GM19099 (cell line): ENCODE measurements around the gene RBCK1.

ENCODE experiments used
- POLR2A ChIP-seq: IDR thresholded peaks from 3 replicates; pipeline ENCODE4 v1.6.1; 2011; ENCODE audit warnings: low read depth; ENCODE audit not compliant: insufficient read length; ENCODE audit errors: extremely low read depth

The RBCK1 gene

DNA sequence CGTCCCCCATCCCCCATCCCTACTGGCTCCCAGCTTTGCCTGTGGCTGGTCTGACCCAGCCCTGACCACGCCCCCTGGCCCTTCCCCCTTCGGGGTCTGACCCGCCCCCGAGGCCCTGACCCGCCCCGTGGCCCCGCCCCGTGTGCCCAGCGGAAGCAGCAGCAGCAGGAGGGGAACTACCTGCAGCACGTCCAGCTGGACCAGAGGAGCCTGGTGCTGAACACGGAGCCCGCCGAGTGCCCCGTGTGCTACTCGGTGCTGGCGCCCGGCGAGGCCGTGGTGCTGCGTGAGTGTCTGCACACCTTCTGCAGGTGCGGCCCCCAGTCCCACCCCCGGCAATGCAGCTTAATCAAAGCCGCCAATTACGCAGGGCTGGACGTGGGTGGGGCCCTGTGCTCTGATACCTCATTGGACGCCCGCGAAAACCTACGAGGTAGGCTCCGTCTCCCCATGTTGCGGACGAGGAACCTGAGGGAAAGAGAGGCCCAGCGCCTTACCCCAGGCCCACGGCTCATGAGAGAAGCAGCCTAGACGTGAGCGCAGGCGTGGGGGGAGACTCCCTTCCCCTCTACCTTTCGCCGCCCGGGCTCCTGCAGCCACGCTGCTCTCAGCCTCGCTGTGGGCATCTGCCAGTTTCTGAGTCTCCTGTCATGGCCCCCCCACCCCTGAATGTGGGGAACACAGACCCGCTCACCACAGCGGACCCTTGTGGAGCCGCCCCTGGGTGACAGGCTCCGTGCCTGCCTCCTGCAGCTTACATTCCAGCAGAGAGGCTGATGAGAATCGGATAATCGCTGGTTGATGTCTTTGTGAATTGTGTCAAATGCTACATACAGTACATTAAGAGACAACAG, 12.8 kb downstream of the RBCK1 start:
- TF ChIP-seq POLR2A = no peak

DNA sequence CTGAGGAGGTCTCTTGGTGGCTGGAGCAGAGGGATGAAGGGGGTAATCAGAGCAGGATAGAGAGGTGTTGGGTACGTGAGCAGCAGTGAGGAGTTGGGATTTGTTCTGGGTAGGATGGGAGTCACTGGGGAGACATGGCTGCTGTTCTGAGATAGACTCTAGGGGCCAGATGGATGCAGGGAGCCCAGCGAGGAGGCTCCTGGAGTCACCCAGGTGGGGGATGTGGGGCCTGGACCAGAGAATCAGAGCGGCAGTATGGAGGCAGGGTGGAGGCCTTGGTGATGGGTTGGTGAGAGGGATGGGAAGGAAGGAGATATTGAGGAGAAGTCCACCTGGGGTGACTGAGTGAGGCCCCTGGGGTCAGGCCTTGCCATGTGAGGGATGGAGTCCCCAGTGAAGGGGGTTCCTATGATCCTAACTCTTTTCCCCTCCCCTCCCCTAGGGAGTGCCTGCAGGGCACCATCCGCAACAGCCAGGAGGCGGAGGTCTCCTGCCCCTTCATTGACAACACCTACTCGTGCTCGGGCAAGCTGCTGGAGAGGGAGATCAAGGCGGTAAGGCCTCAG, 13.7 kb downstream of the RBCK1 start:
- TF ChIP-seq POLR2A = no peak

DNA sequence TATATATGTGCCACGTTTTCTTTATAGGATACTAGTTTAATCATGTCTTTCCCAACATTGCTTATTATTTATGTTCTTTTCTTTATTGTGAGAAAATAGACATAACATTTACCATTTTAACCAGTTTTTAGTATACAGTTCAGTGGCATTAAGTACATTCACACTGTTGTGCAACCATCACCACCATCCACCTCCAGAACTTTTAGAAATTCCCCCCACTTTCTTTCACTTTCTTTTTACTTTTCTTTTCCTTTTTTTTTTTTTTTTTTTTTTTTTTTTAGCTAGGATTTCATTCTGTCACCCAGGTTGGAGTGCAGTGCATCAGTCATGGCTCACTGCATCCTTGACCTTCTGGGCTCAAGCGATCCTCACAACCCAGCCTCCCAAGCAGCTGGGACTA, 18.5 kb downstream of the RBCK1 start:
- no peak for TF ChIP-seq POLR2A

DNA sequence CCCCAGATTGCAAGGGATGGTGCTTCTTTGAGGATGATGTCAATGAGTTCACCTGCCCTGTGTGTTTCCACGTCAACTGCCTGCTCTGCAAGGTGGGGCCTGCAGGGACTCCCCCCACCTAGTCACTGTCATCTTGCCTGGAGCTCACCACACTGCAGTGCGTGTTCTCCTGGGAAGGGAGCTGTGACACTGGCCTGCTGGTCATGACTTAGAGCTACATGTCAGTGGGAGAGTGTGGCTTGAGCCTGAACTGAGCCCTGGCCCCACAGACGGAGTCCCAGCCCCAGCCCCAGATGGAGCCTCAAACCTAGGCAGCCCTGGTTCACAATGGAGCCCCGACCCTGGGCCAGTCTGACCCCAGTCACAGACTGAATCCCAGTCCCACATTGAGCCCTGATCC, 19.3 kb downstream of the RBCK1 start:
- TF ChIP-seq POLR2A = no peak

DNA sequence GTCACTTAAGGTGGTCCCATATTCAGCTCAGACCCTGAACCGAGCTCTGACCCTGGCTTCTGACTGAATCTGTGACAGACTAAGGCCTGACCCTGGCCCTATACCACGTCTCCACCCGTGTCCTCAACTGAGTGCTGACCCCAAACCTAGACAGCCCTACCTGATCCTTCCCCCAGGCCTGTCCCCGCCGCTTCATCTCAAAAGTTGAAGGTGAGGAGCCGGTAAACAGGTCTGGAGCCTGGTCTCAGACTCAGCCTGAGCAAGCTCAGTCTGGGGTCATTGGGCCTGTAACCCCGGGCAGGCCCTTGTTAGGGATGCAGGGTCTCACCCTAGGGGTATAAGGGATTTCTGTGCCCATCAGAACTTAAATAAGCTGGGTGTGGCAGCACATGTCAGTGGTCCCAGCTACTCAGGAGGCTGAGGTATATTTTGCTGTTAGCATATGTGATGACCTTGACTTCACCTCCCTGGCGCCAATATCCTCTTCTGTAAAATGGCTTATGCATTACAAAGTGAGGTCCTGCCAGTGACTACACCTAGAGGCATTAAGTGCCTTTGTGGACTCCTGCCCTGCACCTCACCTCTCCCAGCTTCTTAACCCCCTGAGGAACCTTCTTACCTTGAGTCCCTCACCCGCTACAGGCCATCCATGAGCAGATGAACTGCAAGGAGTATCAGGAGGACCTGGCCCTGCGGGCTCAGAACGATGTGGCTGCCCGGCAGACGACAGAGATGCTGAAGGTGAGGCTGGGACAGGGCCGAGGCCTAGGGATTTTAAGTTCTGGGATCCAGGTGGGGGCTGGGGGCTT, 20.0 kb downstream of the RBCK1 start:
- no peak for TF ChIP-seq POLR2A

DNA sequence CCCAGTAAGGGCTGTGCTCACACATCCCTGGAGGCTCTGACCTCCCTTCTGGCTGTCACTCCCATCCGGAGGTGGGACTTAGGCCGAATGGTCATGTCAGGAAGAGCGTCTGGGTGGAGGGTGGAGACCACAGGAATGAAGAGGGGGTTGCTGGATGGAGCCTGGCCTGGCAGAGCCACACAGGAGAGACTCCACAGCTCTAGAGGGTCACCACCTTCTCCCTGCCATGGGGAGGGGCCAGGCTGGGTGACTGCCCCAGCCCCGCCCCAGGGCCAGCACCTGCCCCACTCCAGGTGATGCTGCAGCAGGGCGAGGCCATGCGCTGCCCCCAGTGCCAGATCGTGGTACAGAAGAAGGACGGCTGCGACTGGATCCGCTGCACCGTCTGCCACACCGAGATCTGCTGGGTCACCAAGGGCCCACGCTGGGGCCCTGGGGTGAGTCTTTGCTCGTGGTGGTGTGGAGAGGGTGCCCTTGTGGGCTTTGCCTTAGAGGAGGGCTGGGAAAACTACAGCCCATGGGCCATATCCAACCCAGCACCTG, 20.6 kb downstream of the RBCK1 start:
- no peak for TF ChIP-seq POLR2A

DNA sequence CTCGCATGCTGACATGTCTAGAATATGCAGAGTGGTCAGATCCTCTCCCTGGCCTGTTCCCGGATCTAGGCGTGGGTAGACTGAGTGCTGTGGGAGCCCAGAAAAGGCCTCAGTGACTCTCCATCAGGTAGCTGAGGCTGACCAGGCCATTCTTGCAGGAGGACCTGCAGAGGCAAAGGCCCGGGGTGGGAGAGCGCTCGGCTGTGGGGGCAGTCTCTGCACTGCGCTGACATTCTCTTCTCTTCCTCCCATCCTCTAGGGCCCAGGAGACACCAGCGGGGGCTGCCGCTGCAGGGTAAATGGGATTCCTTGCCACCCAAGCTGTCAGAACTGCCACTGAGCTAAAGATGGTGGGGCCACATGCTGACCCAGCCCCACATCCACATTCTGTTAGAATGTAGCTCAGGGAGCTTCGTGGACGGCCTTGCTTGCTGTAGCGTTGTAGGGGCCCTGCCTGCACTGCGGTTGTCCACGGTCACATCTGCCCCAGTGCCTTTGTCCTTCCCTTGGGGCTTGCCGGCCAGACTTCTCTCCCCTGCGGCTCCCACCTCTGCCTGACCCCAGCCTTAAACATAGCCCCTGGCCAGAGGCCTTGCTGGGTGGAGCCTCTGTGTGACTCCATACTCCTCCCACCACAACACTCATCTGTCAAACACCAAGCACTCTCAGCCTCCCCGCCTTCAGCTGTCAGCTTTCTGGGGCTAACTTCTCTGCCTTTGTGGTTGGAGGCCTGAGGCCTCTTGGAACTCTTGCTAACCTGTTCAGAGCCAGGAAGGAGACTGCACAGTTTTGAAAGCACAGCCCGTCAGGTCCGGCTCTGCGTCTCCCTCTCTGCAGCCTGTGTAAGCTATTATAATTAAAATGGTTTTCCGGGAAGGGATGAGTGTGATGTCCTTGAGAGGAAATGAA, 22.2 kb downstream of the RBCK1 start:
- TF ChIP-seq POLR2A = no peak

DNA sequence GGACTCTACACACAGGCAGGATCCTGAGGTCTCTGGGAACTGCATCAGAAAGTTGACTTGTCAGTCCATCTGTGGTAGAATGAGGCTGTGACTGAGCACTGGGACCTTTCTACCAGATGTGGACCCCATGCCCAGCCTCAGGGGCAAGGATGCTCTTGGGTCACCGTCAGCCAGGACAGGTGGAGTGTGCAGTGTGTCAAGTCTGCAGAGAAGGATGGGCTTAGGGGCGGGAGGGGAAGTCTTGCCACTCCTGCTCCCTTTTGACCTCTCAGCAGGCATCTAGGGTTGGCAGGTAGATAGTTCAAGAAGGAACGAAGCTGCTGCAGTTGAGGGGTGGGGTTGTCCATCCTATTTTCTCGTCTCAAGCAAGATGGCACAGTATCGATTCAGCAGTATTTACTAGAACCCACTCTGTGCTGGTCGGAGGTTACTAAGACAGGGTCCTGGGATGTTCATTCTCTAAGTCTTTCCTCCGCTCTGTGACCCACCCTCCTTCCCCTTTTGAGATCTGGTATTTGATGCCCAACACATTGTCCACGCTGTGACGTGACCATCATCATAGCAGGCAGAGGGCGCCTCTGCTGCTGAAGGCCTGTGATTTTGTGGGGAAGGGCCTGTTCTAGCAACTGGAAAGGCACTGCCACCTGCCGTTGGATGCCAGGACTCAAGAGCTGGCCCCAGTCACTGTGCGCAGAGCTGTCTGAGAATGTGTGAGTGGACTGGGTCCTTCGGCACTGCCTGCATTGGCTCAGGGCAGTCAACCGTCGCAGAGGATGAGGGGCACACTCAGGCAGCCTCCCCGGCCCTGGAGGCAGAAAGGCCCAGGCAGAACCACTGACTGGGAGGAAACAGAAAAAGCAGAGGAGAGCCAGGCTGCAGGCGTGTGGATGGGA, 23.2 kb downstream of the RBCK1 start:
- TF ChIP-seq POLR2A = no peak

DNA sequence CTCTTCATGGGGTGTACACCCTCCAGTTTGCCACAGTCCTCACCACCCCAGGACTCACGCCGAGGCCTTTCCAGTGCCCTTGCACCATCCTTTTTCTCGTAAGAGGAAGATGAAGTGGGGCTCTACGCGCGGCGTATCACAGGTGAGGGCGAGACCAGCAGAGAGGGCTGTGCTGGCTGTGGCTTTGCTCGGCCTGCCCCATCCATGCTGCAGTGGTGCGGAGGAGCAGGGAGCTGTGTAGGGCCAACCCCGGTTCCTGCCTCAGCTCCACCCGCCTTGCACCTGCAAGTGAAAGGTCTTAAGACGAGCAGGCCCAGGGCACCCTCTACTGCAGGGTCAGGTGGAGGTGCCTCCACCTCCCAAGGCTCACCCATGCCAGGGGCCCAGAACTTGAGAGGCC, 24.1 kb downstream of the RBCK1 start:
- TF ChIP-seq POLR2A = no peak

DNA sequence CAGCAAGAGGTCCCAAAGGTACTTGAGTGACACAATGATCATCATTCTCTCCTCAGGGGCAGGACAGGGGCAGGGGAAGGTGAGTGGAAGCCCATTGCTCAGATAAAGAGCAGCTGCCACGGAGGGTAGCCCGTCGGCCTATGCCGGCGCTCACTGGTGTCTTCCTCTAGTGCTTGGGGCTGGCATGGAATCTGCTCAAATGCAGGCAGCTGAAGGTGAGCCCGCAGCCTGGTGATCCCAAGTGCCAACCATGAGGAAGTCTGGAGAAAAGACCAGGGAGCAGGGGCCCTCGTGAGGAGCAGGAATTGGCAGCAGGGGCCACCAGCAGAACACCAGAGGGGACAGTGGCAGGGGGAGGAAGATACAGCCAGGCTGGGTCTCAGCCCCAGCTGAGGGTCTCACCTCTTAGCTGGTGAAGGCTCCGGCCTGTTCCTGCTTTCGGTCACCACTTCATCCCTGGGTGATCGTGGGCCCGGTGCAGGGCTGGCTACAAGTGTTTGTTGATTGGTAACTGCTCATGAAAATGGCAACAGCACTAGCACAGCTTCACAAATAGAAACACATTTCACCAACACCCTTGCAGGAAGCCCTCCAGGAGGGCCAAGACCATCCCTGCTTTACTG, 24.7 kb downstream of the RBCK1 start:
- TF ChIP-seq POLR2A = no peak

DNA sequence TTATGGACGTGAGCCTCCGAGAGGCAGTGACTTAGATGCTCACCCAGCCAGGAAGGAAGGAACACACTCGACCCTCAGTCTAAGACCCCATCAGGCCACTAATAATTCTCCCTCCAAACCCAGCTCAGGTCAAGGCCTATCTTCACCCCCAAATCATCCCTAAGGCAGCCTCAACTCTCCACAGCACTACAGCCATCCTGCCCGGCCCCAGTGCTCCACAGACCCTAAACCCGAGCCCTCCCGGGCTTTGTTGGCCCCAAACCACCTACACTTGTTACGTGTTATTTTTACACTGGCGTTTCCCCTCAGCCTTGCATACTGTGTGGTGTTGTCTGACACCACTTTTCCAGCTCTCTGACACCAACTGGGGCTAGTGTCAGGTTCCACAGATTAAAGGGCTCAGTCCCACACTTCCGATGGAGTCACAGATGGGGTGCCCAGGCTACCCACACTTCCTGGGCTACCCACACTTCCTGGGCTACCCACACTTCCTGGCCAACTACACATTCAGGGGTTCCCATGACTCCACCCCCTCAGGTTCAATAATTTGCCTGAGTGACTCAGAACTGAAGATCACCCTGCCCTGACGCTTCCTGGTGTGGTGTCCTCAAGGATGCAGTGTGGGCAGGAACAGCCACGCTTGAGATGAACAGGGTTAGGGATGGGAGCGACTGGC, 25.3 kb downstream of the RBCK1 start:
- peak; percentile 28 for TF ChIP-seq POLR2A

DNA sequence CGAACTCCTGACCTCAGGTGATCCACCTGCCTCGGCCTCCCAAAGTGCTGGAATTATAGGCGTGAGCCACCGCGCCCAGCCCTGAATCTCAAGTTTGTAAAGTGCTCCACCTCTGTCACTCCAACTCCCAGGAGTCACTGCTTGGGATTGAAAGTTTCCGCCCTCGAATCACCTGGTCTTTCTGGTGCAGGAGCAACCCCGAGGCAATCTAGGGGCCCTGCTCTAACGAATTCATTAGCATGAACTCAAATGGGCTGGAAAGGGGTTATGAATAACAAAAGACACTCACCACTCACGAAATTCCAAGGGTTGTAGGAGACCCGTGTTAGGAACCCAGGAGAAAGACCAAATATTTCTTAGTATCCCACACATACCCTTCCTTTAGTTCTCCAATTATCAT, 26.1 kb downstream of the RBCK1 start:
- no peak for TF ChIP-seq POLR2A
